Activated naive CD8-positive, alpha-beta T cell treated with anti-CD3 and anti-CD28 coated beads, Interleukin-2, amount 10 ng/mL, durations not matched to agents 7 days and 5 days (primary cell): ENCODE data around the gene SLC5A11. TPM values are rescaled to one million over a fixed set of nuclear protein-coding genes. Genes with fewer than 3 reads are reported as not detected.
"Not testable (repeated sequence)": the region's sequence is repeated elsewhere in the genome, so short reads cannot be mapped to it uniquely, and the experiment has no call there.

Experiments used
- ATAC-seq: fragments of 150-1000 bp; cut with Tn5 transposase; one replicate; pipeline ENCODE4 v1.10.0; 2021; ENCODE audit warnings: low read depth, moderate library complexity
- POLR2A ChIA-PET: fragments of 350-600 bp; sonication (Branson Sonifier 250); formaldehyde crosslinking; loops from one replicate; lab custom pipeline; 2021; ENCODE audit warnings: antibody characterized with exemption; lab: Charles Lee
- DNase-seq: peaks from one replicate; pipeline ENCODE4 v3.0.0; 2021
- H3K27ac Mint-ChIP-seq: one replicate; pipeline ENCODE4 v1.8.0; 2022; ENCODE audit warnings: mild to moderate bottlenecking, mixed read lengths
- H3K27me3 Mint-ChIP-seq: one replicate; pipeline ENCODE4 v1.8.0; 2022; ENCODE audit warnings: mild to moderate bottlenecking, moderate library complexity, mixed read lengths
- H3K36me3 Mint-ChIP-seq: one replicate; pipeline ENCODE4 v1.8.0; 2021; ENCODE audit warnings: mild to moderate bottlenecking, mixed read lengths
- H3K4me1 Mint-ChIP-seq: one replicate; pipeline ENCODE4 v1.8.0; 2021; ENCODE audit warnings: mixed read lengths
- H3K4me3 Mint-ChIP-seq: one replicate; pipeline ENCODE4 v1.8.0; 2022; ENCODE audit warnings: mild to moderate bottlenecking, moderate library complexity, mixed read lengths
- H3K9me3 Mint-ChIP-seq: one replicate; pipeline ENCODE4 v1.8.0; 2021; ENCODE audit warnings: mixed read lengths
- total RNA-seq, 2 experiments: library from RNA; stranded (reverse); gene quantifications; one replicate each; pipeline ENCODE4 v1.2.3, GENCODE V29; 2021

SLC5A11 gene
- total RNA-seq, 2 experiments from 2014 or later, result 0.75 TPM; not detected in 1

- H3K4me3 Mint-ChIP-seq, result no peak overlapping the region
- ATAC-seq, result no peak
These were observed 1.4 kb upstream of the SLC5A11 start for GRCh38 chr16:24844101-24845030.

GRCh38 chr16:24845031-24845365, 765 bp upstream of the SLC5A11 start:
- not testable (repeated sequence) for H3K27me3 Mint-ChIP-seq, ATAC-seq

More at GRCh38 chr16:24844101-24845030, 1.4 kb upstream of the SLC5A11 start:
- Mint-ChIP-seq H3K4me1 (no peaks in the 10 kb centered on the region), H3K27me3 (peaks cover 2% of the 10 kb centered on the region), H3K36me3 (no peaks in the 10 kb centered on the region), H3K27ac (no peak overlapping the region), H3K9me3 (no peaks in the 10 kb centered on the region)
- DNase-seq, result no peak
- POLR2A ChIA-PET, result no interaction called here

GRCh38 chr16:24846548-24847357, 990 bp downstream of the SLC5A11 start:
- H3K9me3 Mint-ChIP-seq, result no peaks in the 10 kb centered on the region
- no peaks in the 10 kb centered on the region for H3K27me3 Mint-ChIP-seq
- no peaks in the 10 kb centered on the region for H3K36me3 Mint-ChIP-seq
- ATAC-seq (no peak), DNase-seq (no peak)
- peaks cover 3% of the 10 kb centered on the region for H3K4me1 Mint-ChIP-seq
- H3K27ac Mint-ChIP-seq, result no peak overlapping the region
- no peak overlapping the region for H3K4me3 Mint-ChIP-seq
- POLR2A ChIA-PET, result no interaction called here

More at GRCh38 chr16:24845031-24845365, 765 bp upstream of the SLC5A11 start:
- H3K36me3 Mint-ChIP-seq, DNase-seq, POLR2A ChIA-PET, H3K4me3 Mint-ChIP-seq, H3K27ac Mint-ChIP-seq, H3K4me1 Mint-ChIP-seq, H3K9me3 Mint-ChIP-seq: not testable (repeated sequence)

GRCh38 chr16:24847358-24847664, 1.5 kb downstream of the SLC5A11 start:
- no peaks in the 10 kb centered on the region for H3K27me3 Mint-ChIP-seq
- H3K36me3 Mint-ChIP-seq, result no peaks in the 10 kb centered on the region
- H3K4me1 Mint-ChIP-seq, result peaks cover 3% of the 10 kb centered on the region
- ATAC-seq (no peak), DNase-seq (no peak)
- H3K4me3 Mint-ChIP-seq, result no peak overlapping the region
- H3K9me3 Mint-ChIP-seq, result no peaks in the 10 kb centered on the region
- H3K27ac Mint-ChIP-seq, result no peak overlapping the region
- POLR2A ChIA-PET, result no interaction called here

GRCh38 chr16:24848065-24848464, 2.3 kb downstream of the SLC5A11 start:
- DNase-seq (no peak), ATAC-seq (no peak)
- no peak overlapping the region for H3K27ac Mint-ChIP-seq
- no peaks in the 10 kb centered on the region for H3K9me3 Mint-ChIP-seq
- POLR2A ChIA-PET, result no interaction called here
- no peaks in the 10 kb centered on the region for H3K27me3 Mint-ChIP-seq
- H3K4me1 Mint-ChIP-seq, result peaks cover 3% of the 10 kb centered on the region
- no peak overlapping the region for H3K4me3 Mint-ChIP-seq
- no peaks in the 10 kb centered on the region for H3K36me3 Mint-ChIP-seq

- Mint-ChIP-seq H3K27me3 (no peaks in the 10 kb centered on the region), H3K27ac (no peak overlapping the region), H3K36me3 (no peaks in the 10 kb centered on the region), H3K9me3 (no peaks in the 10 kb centered on the region), H3K4me3 (no peak overlapping the region), H3K4me1 (peaks cover 3% of the 10 kb centered on the region)
- DNase-seq (no peak), ATAC-seq (no peak)
- POLR2A ChIA-PET, result no interaction called here
These were observed 3.9 kb downstream of the SLC5A11 start for GRCh38 chr16:24849641-24850040.

GRCh38 chr16:24850289-24850938, 4.7 kb downstream of the SLC5A11 start:
- POLR2A ChIA-PET, result interaction anchor here (0.7 kb wide), 1 partner anchor 152 kb away, joined by 3 read pairs; no protein-coding TSS in a partner anchor
- no peak for ATAC-seq

GRCh38 chr16:24851700-24852099, 5.9 kb downstream of the SLC5A11 start:
- Mint-ChIP-seq H3K4me1 (peaks cover 3% of the 10 kb centered on the region), H3K27ac (no peak overlapping the region), H3K27me3 (no peaks in the 10 kb centered on the region), H3K4me3 (no peak overlapping the region), H3K36me3 (no peaks in the 10 kb centered on the region), H3K9me3 (no peaks in the 10 kb centered on the region)
- no peak for ATAC-seq
- DNase-seq, result no peak
- POLR2A ChIA-PET, result no interaction called here

More at GRCh38 chr16:24850289-24850938, 4.7 kb downstream of the SLC5A11 start:
- no peaks in the 10 kb centered on the region for H3K36me3 Mint-ChIP-seq
- H3K27me3 Mint-ChIP-seq, result no peaks in the 10 kb centered on the region
- no peak overlapping the region for H3K4me3 Mint-ChIP-seq
- H3K27ac Mint-ChIP-seq, result no peak overlapping the region
- H3K9me3 Mint-ChIP-seq, result no peaks in the 10 kb centered on the region
- peaks cover 3% of the 10 kb centered on the region for H3K4me1 Mint-ChIP-seq
- DNase-seq, result no peak

GRCh38 chr16:24852281-24852721, 6.5 kb downstream of the SLC5A11 start:
- no peaks in the 10 kb centered on the region for H3K27me3 Mint-ChIP-seq
- H3K4me1 Mint-ChIP-seq, result peaks cover 3% of the 10 kb centered on the region
- POLR2A ChIA-PET, result no interaction called here
- H3K36me3 Mint-ChIP-seq, result no peaks in the 10 kb centered on the region
- H3K27ac Mint-ChIP-seq, result no peak overlapping the region
- H3K4me3 Mint-ChIP-seq, result no peak overlapping the region
- ATAC-seq (no peak), DNase-seq (no peak)
- H3K9me3 Mint-ChIP-seq, result no peaks in the 10 kb centered on the region

GRCh38 chr16:24853169-24853824, 7.5 kb downstream of the SLC5A11 start:
- Mint-ChIP-seq H3K36me3 (no peaks in the 10 kb centered on the region), H3K4me1 (peaks cover 3% of the 10 kb centered on the region), H3K27ac (no peak overlapping the region), H3K27me3 (no peaks in the 10 kb centered on the region), H3K4me3 (no peak overlapping the region), H3K9me3 (no peaks in the 10 kb centered on the region)
- ATAC-seq, result no peak
- POLR2A ChIA-PET, result no interaction called here
- no peak for DNase-seq

- Mint-ChIP-seq H3K36me3 (no peaks in the 10 kb centered on the region), H3K4me3 (no peak overlapping the region), H3K9me3 (no peaks in the 10 kb centered on the region), H3K4me1 (peaks cover 3% of the 10 kb centered on the region), H3K27ac (no peak overlapping the region), H3K27me3 (no peaks in the 10 kb centered on the region)
- no peak for DNase-seq
- ATAC-seq, result no peak
- POLR2A ChIA-PET, result no interaction called here
These were observed 8.1 kb downstream of the SLC5A11 start for GRCh38 chr16:24853830-24854229.

GRCh38 chr16:24854607-24855171, 8.9 kb downstream of the SLC5A11 start:
- peaks cover 3% of the 10 kb centered on the region for H3K4me1 Mint-ChIP-seq

GRCh38 chr16:24855678-24856077, 9.9 kb downstream of the SLC5A11 start:
- H3K4me3 Mint-ChIP-seq, result no peak overlapping the region
- H3K27ac Mint-ChIP-seq, result no peak overlapping the region
- no peaks in the 10 kb centered on the region for H3K36me3 Mint-ChIP-seq
- H3K4me1 Mint-ChIP-seq, result no peaks in the 10 kb centered on the region
- H3K9me3 Mint-ChIP-seq, result no peaks in the 10 kb centered on the region
- ATAC-seq (no peak), DNase-seq (no peak)
- POLR2A ChIA-PET, result no interaction called here
- no peaks in the 10 kb centered on the region for H3K27me3 Mint-ChIP-seq

More at GRCh38 chr16:24854607-24855171, 8.9 kb downstream of the SLC5A11 start:
- no peak overlapping the region for H3K4me3 Mint-ChIP-seq
- POLR2A ChIA-PET, result no interaction called here
- no peaks in the 10 kb centered on the region for H3K27me3 Mint-ChIP-seq
- no peaks in the 10 kb centered on the region for H3K9me3 Mint-ChIP-seq
- ATAC-seq, result no peak
- H3K27ac Mint-ChIP-seq, result no peak overlapping the region
- H3K36me3 Mint-ChIP-seq, result no peaks in the 10 kb centered on the region
- no peak for DNase-seq
